H1 (cell line): ENCODE measurements around the gene CRYGD. TPM values are rescaled to one million over a fixed set of nuclear protein-coding genes. Genes with fewer than 3 reads are reported as not detected.

Experiments
- CTCF ChIA-PET: fragments of 300-600 bp; sonication (Branson Sonifier 250); formaldehyde crosslinking; loops from one replicate; lab custom pipeline; 2021; ENCODE audit not compliant: partially characterized antibody; lab: Charles Lee
- POLR2A ChIA-PET: fragments of 300-600 bp; sonication (Branson Sonifier 250); formaldehyde crosslinking; loops from one replicate; lab custom pipeline; 2021; ENCODE audit warnings: inconsistent platforms; ENCODE audit not compliant: partially characterized antibody; lab: Charles Lee
- DNase-seq, 2 experiments: peaks; one replicate each; pipeline versions ENCODE4 v3.0.0 to v3.0.0-alpha.2; 2010 to 2022; ENCODE audit warnings: low spot score in 2 of 2, low read depth in 1 of 2, mixed read lengths in 1 of 2
- FAIRE-seq: peaks from 2 replicates; lab custom pipeline; 2011; peaks lifted over from hg19 to GRCh38; lab: Jason Lieb, UNC
- H2AFZ ChIP-seq: 2 replicates; pipeline ENCODE4 v1.8.1; 2012; ENCODE audit warnings: low read length, inconsistent platforms
- H2AK5ac ChIP-seq: 2 replicates; pipeline ENCODE4 v1.6.1; 2013; ENCODE audit warnings: low read depth, low read length
- H2BK120ac ChIP-seq: replicated peaks from 2 replicates; pipeline ENCODE3; 2013; ENCODE audit warnings: low read depth, low read length, inconsistent platforms
- H2BK12ac ChIP-seq: 2 replicates; pipeline ENCODE4 v1.6.1; 2013; ENCODE audit warnings: low read depth, low read length
- H2BK15ac ChIP-seq: 2 replicates; pipeline ENCODE4 v1.6.1; 2013; ENCODE audit warnings: low read length
- H2BK20ac ChIP-seq: 2 replicates; pipeline ENCODE4 v1.6.1; 2013; ENCODE audit warnings: low read length
- H2BK5ac ChIP-seq: 2 replicates; pipeline ENCODE4 v1.6.1; 2013; ENCODE audit warnings: low read depth, low read length
- H3K14ac ChIP-seq: 2 replicates; pipeline ENCODE4 v1.6.1; 2013; ENCODE audit warnings: inconsistent platforms; ENCODE audit not compliant: insufficient read length
- H3K18ac ChIP-seq: 2 replicates; pipeline ENCODE4 v1.6.1; 2013; ENCODE audit warnings: low read length; ENCODE audit errors: extremely low read depth
- H3K23ac ChIP-seq: 2 replicates; pipeline ENCODE4 v1.6.1; 2013; ENCODE audit warnings: inconsistent platforms; ENCODE audit not compliant: insufficient read length
- H3K23me2 ChIP-seq: 2 replicates; pipeline ENCODE4 v1.6.1; 2013; ENCODE audit warnings: low read depth, low read length
- H3K27ac ChIP-seq: 2 replicates; pipeline ENCODE4 v1.6.1; 2011; ENCODE audit warnings: low read depth, low read length, inconsistent platforms
- H3K27me3 ChIP-seq, 4 experiments: replicated peaks in 1 of 4; 1 replicate in 1 of 4; 2 replicates in 3 of 4; pipeline versions ENCODE4 v1.6.1 to v1.8.1; 2011 to 2013; ENCODE audit warnings: low read length in 3 of 4, mild to moderate bottlenecking in 3 of 4, inconsistent platforms in 2 of 4, mixed read lengths in 2 of 4, moderate library complexity in 1 of 4; ENCODE audit not compliant: control insufficient read depth in 3 of 4, insufficient read depth in 3 of 4; ENCODE audit errors: extremely low read depth in 1 of 4
- H3K36me3 ChIP-seq, 4 experiments: 2 replicates each; pipeline versions ENCODE4 v1.6.1 to v1.8.1; 2011 to 2013; ENCODE audit warnings: mild to moderate bottlenecking in 4 of 4, low read length in 3 of 4, moderate library complexity in 2 of 4, control low read depth in 1 of 4, inconsistent platforms in 1 of 4; ENCODE audit not compliant: insufficient read depth in 4 of 4, control insufficient read depth in 2 of 4
- H3K4ac ChIP-seq: replicated peaks from 2 replicates; pipeline ENCODE3; 2013; ENCODE audit warnings: low read length, low read depth, mixed read lengths, inconsistent platforms; ENCODE audit not compliant: insufficient read length
- H3K4me1 ChIP-seq, 4 experiments: replicated peaks in 1 of 4; 1 replicate in 1 of 4; 2 replicates in 3 of 4; pipeline versions ENCODE4 v1.6.1 to v1.8.1; 2011 to 2013; ENCODE audit warnings: low read length in 3 of 4, inconsistent platforms in 2 of 4, mixed read lengths in 1 of 4; ENCODE audit not compliant: insufficient read depth in 4 of 4, control insufficient read depth in 3 of 4
- H3K4me2 ChIP-seq, 2 experiments: 2 replicates each; pipeline versions ENCODE4 v1.6.1 to v1.8.1; 2011 to 2013; ENCODE audit warnings: low read depth in 2 of 2, low read length in 2 of 2, control low read depth in 1 of 2, inconsistent platforms in 1 of 2, mild to moderate bottlenecking in 1 of 2; ENCODE audit not compliant: insufficient read depth in 1 of 2
- H3K4me3 ChIP-seq, 4 experiments: fragments of 200-600, 300-600 bp in 1 of 4; sonication (generic), shearing (Covaris generic), sonication (Bioruptor Twin) in 1 of 4; 2 replicates each; pipeline versions ENCODE4 v1.5.1 to v1.8.1; 2011 to 2016; ENCODE audit warnings: low read length in 4 of 4, low read depth in 3 of 4, control low read depth in 2 of 4, inconsistent platforms in 2 of 4, mild to moderate bottlenecking in 2 of 4, mixed read lengths in 1 of 4, moderate library complexity in 1 of 4; ENCODE audit not compliant: insufficient read depth in 2 of 4; ENCODE audit errors: extremely low read depth in 1 of 4
- H3K56ac ChIP-seq: replicated peaks from 2 replicates; pipeline ENCODE3; 2013; ENCODE audit warnings: low read depth, mild to moderate bottlenecking, mixed read lengths, low read length, inconsistent platforms; ENCODE audit not compliant: insufficient read length
- H3K79me1 ChIP-seq: 2 replicates; pipeline ENCODE4 v1.6.1; 2013; ENCODE audit warnings: low read depth, low read length, control low read depth
- H3K79me2 ChIP-seq, 2 experiments: 2 replicates each; pipeline versions ENCODE4 v1.6.1 to v1.8.1; 2012 to 2013; ENCODE audit warnings: low read length in 2 of 2, mild to moderate bottlenecking in 2 of 2, inconsistent platforms in 1 of 2; ENCODE audit not compliant: insufficient read depth in 2 of 2, control insufficient read depth in 1 of 2
- H3K9ac ChIP-seq, 4 experiments: replicated peaks in 1 of 4; 1 replicate in 1 of 4; 2 replicates in 3 of 4; pipeline versions ENCODE4 v1.6.1 to v1.8.1; 2011 to 2013; ENCODE audit warnings: low read depth in 3 of 4, low read length in 3 of 4, control low read depth in 2 of 4, mild to moderate bottlenecking in 2 of 4, moderate library complexity in 2 of 4, inconsistent platforms in 1 of 4; ENCODE audit errors: extremely low read depth in 1 of 4
- H3K9me3 ChIP-seq, 2 experiments: 2 replicates each; pipeline versions ENCODE4 v1.6.1 to v1.8.1; 2012 to 2013; ENCODE audit warnings: mild to moderate bottlenecking in 2 of 2, moderate library complexity in 2 of 2, control low read depth in 1 of 2, inconsistent platforms in 1 of 2, low read depth in 1 of 2, low read length in 1 of 2, mixed read lengths in 1 of 2; ENCODE audit not compliant: insufficient read depth in 2 of 2
- H4K20me1 ChIP-seq, 2 experiments: replicated peaks in 1 of 2; 2 replicates each; pipeline versions ENCODE3 to v1.8.1; 2011 to 2013; ENCODE audit warnings: inconsistent platforms in 2 of 2, low read length in 2 of 2, mild to moderate bottlenecking in 1 of 2; ENCODE audit not compliant: insufficient read depth in 2 of 2, control insufficient read depth in 1 of 2
- H4K5ac ChIP-seq: 2 replicates; pipeline ENCODE4 v1.6.1; 2013; ENCODE audit warnings: low read length, low read depth, mixed read lengths, inconsistent platforms; ENCODE audit not compliant: insufficient read length
- H4K8ac ChIP-seq: 2 replicates; pipeline ENCODE4 v1.8.0; 2013; ENCODE audit warnings: mild to moderate bottlenecking, moderate library complexity, low read length, inconsistent platforms; ENCODE audit not compliant: insufficient read depth; ENCODE audit errors: extremely low read depth
- H4K91ac ChIP-seq: replicated peaks from 2 replicates; pipeline ENCODE3; 2013; ENCODE audit warnings: low read length, mixed read lengths, inconsistent platforms; ENCODE audit not compliant: insufficient read length
- BACH1 ChIP-seq: IDR thresholded peaks from 2 replicates; pipeline ENCODE4 v1.6.1; 2012; ENCODE audit warnings: low read length, improper control_type of control experiment
- BCL11A ChIP-seq, 2 experiments: IDR thresholded peaks; one replicate each; pipeline ENCODE4 v1.6.1; 2011; ENCODE audit warnings: low read depth in 2 of 2, low read length in 2 of 2, mild to moderate bottlenecking in 2 of 2
- CTCF ChIP-seq, 3 experiments: IDR thresholded peaks; 1 replicate in 2 of 3; 2 replicates in 1 of 3; pipeline versions ENCODE4 v1.5.1 to v1.6.1; 2011; ENCODE audit warnings: low read length in 3 of 3, mild to moderate bottlenecking in 3 of 3, inconsistent platforms in 2 of 3, low read depth in 1 of 3, moderate library complexity in 1 of 3; ENCODE audit not compliant: insufficient read depth in 1 of 3; ENCODE audit errors: control extremely low read depth in 1 of 3
- E2F6 ChIP-seq: IDR thresholded peaks from 2 replicates; pipeline ENCODE4 v1.6.1; 2012; ENCODE audit warnings: inconsistent platforms
- EP300 ChIP-seq, 2 experiments: IDR thresholded peaks; 1 replicate in 1 of 2; 2 replicates in 1 of 2; pipeline ENCODE4 v1.6.1; 2011 to 2012; ENCODE audit warnings: low read depth in 2 of 2, low read length in 2 of 2, mild to moderate bottlenecking in 2 of 2, borderline replicate concordance in 1 of 2, inconsistent platforms in 1 of 2, moderate library complexity in 1 of 2
- FOSL1 ChIP-seq: IDR thresholded peaks from 2 replicates; pipeline ENCODE4 v1.6.1; 2011; ENCODE audit warnings: mild to moderate bottlenecking, low read depth, low read length, moderate library complexity; ENCODE audit not compliant: insufficient read depth
- HDAC2 ChIP-seq, 2 experiments: fragments of 300-600 bp in 1 of 2; sonication (generic) in 1 of 2; IDR thresholded peaks; 2 replicates each; pipeline ENCODE4 v1.6.1; 2011 to 2012; ENCODE audit warnings: low read depth in 2 of 2, low read length in 2 of 2, mild to moderate bottlenecking in 2 of 2, moderate library complexity in 2 of 2, borderline replicate concordance in 1 of 2, inconsistent platforms in 1 of 2
- MAX ChIP-seq: IDR thresholded peaks from 2 replicates; pipeline ENCODE4 v1.6.1; 2012; ENCODE audit warnings: inconsistent platforms
- NANOG ChIP-seq: IDR thresholded peaks from 2 replicates; pipeline ENCODE4 v1.6.1; 2011; ENCODE audit warnings: low read length, low read depth, mild to moderate bottlenecking, inconsistent platforms; ENCODE audit not compliant: insufficient read depth, poor library complexity, severe bottlenecking
- SIRT6 ChIP-seq: IDR thresholded peaks from one replicate; pipeline ENCODE4 v1.7.1; 2012; ENCODE audit warnings: low read length, inconsistent platforms
- SIX5 ChIP-seq: IDR thresholded peaks from 2 replicates; pipeline ENCODE4 v1.6.1; 2011; ENCODE audit warnings: mild to moderate bottlenecking, low read depth, low read length
- polyA plus RNA-seq, 7 experiments: library from polyadenylated mRNA; depleted of rRNA in 3 of 7; stranded (reverse) in 5 of 7; unstranded in 2 of 7; fragments of >200 nt in 5 of 7; fragments of 200-250 nt in 2 of 7; gene quantifications; 1 replicate in 5 of 7; 2 replicates in 1 of 7; 4 replicates in 1 of 7; pipeline versions ENCODE4 v1.2.1 to v1.2.3, GENCODE V29; 2011 to 2013; ENCODE audit warnings: missing spikeins in 2 of 7, mixed read lengths in 2 of 7
- total RNA-seq: library from RNA; stranded (reverse); fragmentation: NEBNext Ultra II Directional; extraction: Animal tissue kit (Norgen Biotek cat#: 25700); gene quantifications from 2 replicates; pipeline ENCODE4 v1.2.1, GENCODE V29; 2021

The CRYGD gene
- total and polyA plus RNA-seq, 2 of the 8 experiments (the other 6 are each of a cell fraction or from before 2014, with no cell fraction given) = 2.9 to 7.1 TPM

DNA sequence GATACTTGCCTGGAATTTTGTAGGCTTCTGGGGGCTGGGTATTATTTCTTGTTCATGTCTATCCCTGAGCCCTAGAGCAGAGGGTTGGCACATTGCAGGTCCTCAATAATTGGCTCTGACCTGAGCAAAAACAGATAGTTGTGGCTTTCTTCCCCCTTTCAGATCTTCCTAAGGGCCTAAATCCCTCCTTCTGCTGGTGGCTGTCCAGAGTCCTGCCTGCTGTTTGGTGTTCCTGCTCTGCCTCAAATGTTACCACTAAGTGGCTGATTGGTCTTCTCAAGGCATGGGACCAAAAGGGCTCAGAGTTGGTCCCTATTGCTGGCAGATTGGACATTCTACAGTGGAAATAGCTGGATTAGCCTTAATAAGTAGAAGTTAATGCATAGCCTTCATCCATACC is 22.7 kb upstream of the CRYGD start:
- POLR2A ChIA-PET = no interaction called here
- Histone ChIP-seq H3K4ac (no peak overlapping the region), H2AFZ (no peak overlapping the region)
- no peak for TF ChIP-seq SIX5
- TF ChIP-seq FOSL1 = no peak
- no peak for TF ChIP-seq BCL11A (IDR thresholded peaks at IDR 0.05; ENCODE audit: low read depth in 2 of 2, low read length in 2 of 2)
- no peak for TF ChIP-seq NANOG
- no peak for TF ChIP-seq MAX
- TF ChIP-seq CTCF (IDR thresholded peaks at IDR 0.05; ENCODE audit: control extremely low read depth in 1 of 3, insufficient read depth in 1 of 3, low read depth in 1 of 3, low read length in 3 of 3) = no peak
- no peak for TF ChIP-seq HDAC2 (IDR thresholded peaks at IDR 0.05; ENCODE audit: borderline replicate concordance in 1 of 2, low read depth in 2 of 2, low read length in 2 of 2)
- no peak for TF ChIP-seq SIRT6
- no peak for TF ChIP-seq EP300 (IDR thresholded peaks at IDR 0.05; ENCODE audit: borderline replicate concordance in 1 of 2, low read depth in 2 of 2, low read length in 2 of 2)
- TF ChIP-seq E2F6 = no peak
- no peak for TF ChIP-seq BACH1

More for the DNA sequence above, 22.7 kb upstream of the CRYGD start:
- Histone ChIP-seq H3K79me2 (no peaks in the 10 kb centered on the region), H3K23me2 (no peaks in the 10 kb centered on the region), H3K23ac (no peak overlapping the region), H2BK120ac (no peak overlapping the region), H2BK20ac (no peak overlapping the region), H3K4me2 (no peak overlapping the region), H3K14ac (no peak overlapping the region), H3K18ac (no peak overlapping the region), H2BK5ac (no peak overlapping the region), H4K20me1 (no peaks in the 10 kb centered on the region), H4K5ac (no peak overlapping the region), H2BK12ac (no peak overlapping the region), H3K9ac (no peak overlapping the region), H3K27me3 (no peaks in the 10 kb centered on the region; a peak in 1 of 7 replicates), H2AK5ac (no peak overlapping the region), H3K79me1 (no peaks in the 10 kb centered on the region), H3K36me3 (no peaks in the 10 kb centered on the region), H3K4me1 (0 out of 7 replicates have a peak, but pooled peaks cover 0 to 3% (median 0%) of the 10 kb centered on the region in 4 experiments), H3K56ac (no peak overlapping the region), H3K4me3 (no peak overlapping the region), H4K91ac (no peak overlapping the region), H3K27ac (no peak overlapping the region), H2BK15ac (no peak overlapping the region), H3K9me3 (0 out of 4 replicates have a peak, but pooled peaks cover 2 to 5% of the 10 kb centered on the region in 2 experiments), H4K8ac (no peak overlapping the region)
- no peak for DNase-seq
- FAIRE-seq = no peak
- CTCF ChIA-PET = interaction anchor here (0.6 to 6.5 kb wide), 12 partner anchors 11 to 1155 kb away, joined by 3 to 56 read pairs (median 5); no protein-coding TSS in a partner anchor
